Heart left ventricle (tissue), 13 donors: ENCODE results near the gene MTFMT.

Source experiments
- CTCF ChIP-seq, 12 donors: fragments of 200-600 bp; sonication (generic) in 4 of 12; IDR thresholded peaks; one replicate each; pipeline versions ENCODE4 v1.5.0 to v1.8.0; 2018 to 2022; ENCODE audit warnings: antibody characterized with exemption in 12 of 12, mild to moderate bottlenecking in 5 of 12
- POLR2A ChIP-seq, 2 donors: fragments of 450-650 bp; IDR thresholded peaks; one replicate each; pipeline ENCODE4 v1.6.1; 2017; ENCODE audit warnings: antibody characterized with exemption in 2 of 2, mild to moderate bottlenecking in 2 of 2, moderate library complexity in 2 of 2
- donor health status: ischemic (EF 13 %, LVEDD 7.1; RV severe dilation, severe dysfunction).
- donor health status: DM: no; HTN: yes; CAD: no.
- donor health status: DM: no; HTN: no; CAD: no.
- donor health status: ischemic (EF 25% LVEDD 6.9; RV normal size, moderate dysfunction).
- donor health status: ischemic (EF 25% LVEDD 5.7; RV mildly dilated, moderate dysfunction).
- donor health status: ischemic (EF 35%, LVEDD 5.7; RV mildly dilated, moderate dysfunction).
- donor health status: nonischemic (EF 11% LVEDD 7.7; RV severe dilation, severe dysfunction).
- donor health status: DM: yes; HTN: yes; CAD: no.
- donor health status: PGD.
- donor health status: ischemic (EF 29% LVEDD 5.4; RV normal size, mild dysfunction).
- donor health status: nonischemic (EF 23%, LVEDD 6.1; RV moderate dilation, normal function).

DNA sequence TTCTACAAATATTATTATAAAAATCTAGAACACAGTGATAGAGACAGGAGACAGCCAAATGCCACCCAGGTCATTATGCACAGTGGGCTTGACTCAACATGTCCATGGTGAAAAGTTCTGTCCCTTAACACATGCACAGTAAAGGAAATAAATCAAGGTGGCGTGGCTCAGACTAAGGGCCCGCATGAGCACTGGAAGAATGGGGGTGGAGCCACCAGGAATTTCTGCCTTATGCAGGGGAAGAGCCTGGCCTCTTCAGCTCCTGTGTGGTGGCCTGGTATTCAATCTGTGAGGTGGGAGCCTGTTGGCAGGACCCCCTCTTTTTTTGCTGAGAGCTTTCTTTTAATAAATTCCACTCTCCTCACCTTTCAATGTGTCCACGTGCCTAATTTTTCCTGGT, 22.6 kb downstream of the MTFMT start:
- TF ChIP-seq CTCF (IDR thresholded peaks at IDR 0.05) (no peak), POLR2A (IDR thresholded peaks at IDR 0.05) (no peak)
